Fibroblast of lung (primary cell): ENCODE results near the gene LARGE2. TPM values are rescaled to one million over a fixed set of nuclear protein-coding genes. Genes with fewer than 3 reads are reported as not detected.

Experiments
- DNase-seq, 2 donors: peaks; one replicate each; pipeline versions ENCODE4 v3.0.0 to v3.0.0-alpha.2; 2010; ENCODE audit warnings: low read depth in 2 of 2
- H2AFZ ChIP-seq: 2 replicates; pipeline ENCODE4 v1.5.1; 2012; ENCODE audit warnings: low read length, control low read depth, inconsistent platforms
- H3K27ac ChIP-seq: 2 replicates; pipeline ENCODE4 v1.5.1; 2011; ENCODE audit warnings: low read length, control low read depth; ENCODE audit not compliant: insufficient read depth
- H3K27me3 ChIP-seq: 2 replicates; pipeline ENCODE4 v1.5.1; 2011; ENCODE audit warnings: mild to moderate bottlenecking, low read length; ENCODE audit not compliant: control insufficient read depth, insufficient read depth
- H3K36me3 ChIP-seq: 2 replicates; pipeline ENCODE4 v1.5.1; 2011; ENCODE audit warnings: low read length; ENCODE audit not compliant: control insufficient read depth, insufficient read depth
- H3K4me1 ChIP-seq: 2 replicates; pipeline ENCODE4 v1.5.1; 2011; ENCODE audit warnings: low read length; ENCODE audit not compliant: control insufficient read depth, insufficient read depth; ENCODE audit errors: extremely low read depth
- H3K4me2 ChIP-seq: 2 replicates; pipeline ENCODE4 v1.5.1; 2011; ENCODE audit warnings: low read length, control low read depth; ENCODE audit not compliant: insufficient read depth; ENCODE audit errors: extremely low read depth
- H3K4me3 ChIP-seq, 4 experiments: fragments of 200-600 bp in 1 of 4; sonication (generic) in 1 of 4; replicated peaks in 1 of 4; 2 replicates each; pipeline ENCODE4 v1.5.1; 2011 to 2016; ENCODE audit warnings: low read length in 4 of 4, low read depth in 3 of 4, mild to moderate bottlenecking in 3 of 4, control low read depth in 2 of 4, inconsistent platforms in 1 of 4, mixed read lengths in 1 of 4; ENCODE audit not compliant: insufficient read depth in 1 of 4; ENCODE audit errors: control extremely low read depth in 1 of 4
- H3K79me2 ChIP-seq: 2 replicates; pipeline ENCODE4 v1.5.1; 2012; ENCODE audit warnings: mild to moderate bottlenecking, low read length, inconsistent platforms; ENCODE audit not compliant: control insufficient read depth, insufficient read depth
- H3K9ac ChIP-seq: 2 replicates; pipeline ENCODE4 v1.5.1; 2011; ENCODE audit warnings: mild to moderate bottlenecking, low read length, control low read depth; ENCODE audit not compliant: insufficient read depth
- H3K9me3 ChIP-seq: 2 replicates; pipeline ENCODE4 v1.5.1; 2012; ENCODE audit warnings: low read depth, low read length; ENCODE audit not compliant: control insufficient read depth, insufficient read depth
- H4K20me1 ChIP-seq: 2 replicates; pipeline ENCODE4 v1.5.1; 2011; ENCODE audit warnings: low read length; ENCODE audit not compliant: control insufficient read depth, insufficient read depth; ENCODE audit errors: extremely low read depth
- EZH2 ChIP-seq: IDR thresholded peaks from 2 replicates; pipeline ENCODE4 v1.5.1; 2012; ENCODE audit warnings: low read length, control low read depth, mild to moderate bottlenecking; ENCODE audit errors: missing control alignments
- polyA plus RNA-seq, 2 donors: library from polyadenylated mRNA; depleted of rRNA in 1 of 2; stranded (reverse) in 1 of 2; unstranded in 1 of 2; fragments of >200 nt; gene quantifications; 2 replicates each; pipeline ENCODE4 v1.2.1, GENCODE V29; 2011 to 2012; ENCODE audit warnings: missing spikeins in 1 of 2
- total RNA-seq: library from RNA; depleted of rRNA; stranded (reverse); fragments of >200 nt; gene quantifications from 2 replicates; pipeline ENCODE4 v1.2.1, GENCODE V29; 2014
- TF ChIP-seq, protein P1 (sequence below), 2 donors: IDR thresholded peaks in 1 of 2; conservative IDR thresholded peaks in 1 of 2; 1 replicate in 1 of 2; 2 replicates in 1 of 2; pipeline ENCODE4 v1.5.1; 2011 to 2012; ENCODE audit warnings: low read length in 2 of 2, control low read depth in 1 of 2, inconsistent platforms in 1 of 2, low read depth in 1 of 2, mild to moderate bottlenecking in 1 of 2

Gene LARGE2
- total and polyA plus RNA-seq, 2 donors (not counting 1 experiment from before 2014, with no cell fraction given), result not detected

DNA sequence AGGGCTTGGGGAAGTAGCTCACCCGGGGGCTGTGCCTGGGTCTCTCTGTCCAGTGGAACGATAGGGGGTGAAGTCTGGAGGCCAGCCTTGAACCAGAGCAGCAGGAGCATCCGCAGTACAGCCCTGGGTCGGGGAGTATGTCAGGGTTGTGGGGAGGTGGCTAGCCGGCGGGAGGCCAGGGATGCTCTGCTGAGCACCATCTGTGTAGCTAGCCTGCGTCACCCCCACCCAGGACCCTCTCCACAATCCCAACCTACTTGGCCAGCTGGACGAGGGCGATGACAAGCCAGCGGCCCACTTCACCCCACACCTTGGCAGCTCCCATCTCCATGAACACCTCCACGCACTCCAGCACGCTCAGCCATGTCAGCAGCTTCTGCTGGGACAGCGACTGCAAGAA, 7.0 kb upstream of the LARGE2 start:
- no peak for TF ChIP-seq EZH2
- TF ChIP-seq, protein P1, sequence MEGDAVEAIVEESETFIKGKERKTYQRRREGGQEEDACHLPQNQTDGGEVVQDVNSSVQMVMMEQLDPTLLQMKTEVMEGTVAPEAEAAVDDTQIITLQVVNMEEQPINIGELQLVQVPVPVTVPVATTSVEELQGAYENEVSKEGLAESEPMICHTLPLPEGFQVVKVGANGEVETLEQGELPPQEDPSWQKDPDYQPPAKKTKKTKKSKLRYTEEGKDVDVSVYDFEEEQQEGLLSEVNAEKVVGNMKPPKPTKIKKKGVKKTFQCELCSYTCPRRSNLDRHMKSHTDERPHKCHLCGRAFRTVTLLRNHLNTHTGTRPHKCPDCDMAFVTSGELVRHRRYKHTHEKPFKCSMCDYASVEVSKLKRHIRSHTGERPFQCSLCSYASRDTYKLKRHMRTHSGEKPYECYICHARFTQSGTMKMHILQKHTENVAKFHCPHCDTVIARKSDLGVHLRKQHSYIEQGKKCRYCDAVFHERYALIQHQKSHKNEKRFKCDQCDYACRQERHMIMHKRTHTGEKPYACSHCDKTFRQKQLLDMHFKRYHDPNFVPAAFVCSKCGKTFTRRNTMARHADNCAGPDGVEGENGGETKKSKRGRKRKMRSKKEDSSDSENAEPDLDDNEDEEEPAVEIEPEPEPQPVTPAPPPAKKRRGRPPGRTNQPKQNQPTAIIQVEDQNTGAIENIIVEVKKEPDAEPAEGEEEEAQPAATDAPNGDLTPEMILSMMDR (conservative IDR thresholded peaks at IDR 0.05 in 1 of 2, IDR thresholded peaks at IDR 0.05 in 1 of 2; ENCODE audit: low read depth in 1 of 2, low read length in 2 of 2), result no peak
- peaks cover 2% of the 10 kb centered on the region for H3K4me1 ChIP-seq
- no peak overlapping the region for H3K4me3 ChIP-seq
- no peak for DNase-seq
- no peaks in the 10 kb centered on the region for H4K20me1 ChIP-seq
- no peak overlapping the region for H3K27ac ChIP-seq
- H3K27me3 ChIP-seq, result no peaks in the 10 kb centered on the region
- H3K36me3 ChIP-seq, result peaks cover 24% of the 10 kb centered on the region
- H3K9me3 ChIP-seq, result no peaks in the 10 kb centered on the region
- peaks cover 18% of the 10 kb centered on the region for H3K79me2 ChIP-seq
- H3K9ac ChIP-seq, result no peak overlapping the region
- no peak overlapping the region for H2AFZ ChIP-seq
- no peak overlapping the region for H3K4me2 ChIP-seq

DNA sequence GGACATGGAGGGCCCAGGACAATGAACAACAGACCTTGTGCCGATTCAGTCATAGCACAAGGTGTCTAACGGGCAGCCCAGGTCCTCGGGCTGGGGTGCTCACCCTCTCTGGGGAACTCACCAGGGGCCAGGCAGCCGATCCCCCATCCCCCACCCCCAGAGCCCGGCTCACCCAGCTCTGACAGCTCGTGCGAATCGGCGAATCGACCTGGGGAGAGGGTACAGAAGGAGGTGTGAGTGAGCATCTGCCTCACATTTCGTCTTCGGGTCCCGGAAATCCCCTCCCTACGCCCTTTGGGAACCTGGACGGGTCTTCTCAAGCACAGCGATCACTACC, 5.2 kb upstream of the LARGE2 start:
- peaks cover 18% of the 10 kb centered on the region for H3K79me2 ChIP-seq
- DNase-seq, result no peak
- peak overlapping the region; percentile 94 for H3K27ac ChIP-seq
- TF ChIP-seq, protein P1 (conservative IDR thresholded peaks at IDR 0.05 in 1 of 2, IDR thresholded peaks at IDR 0.05 in 1 of 2; ENCODE audit: low read depth in 1 of 2, low read length in 2 of 2), result no peak
- no peak for TF ChIP-seq EZH2
- peak overlapping the region; percentile 63 for H2AFZ ChIP-seq
- H3K4me3 ChIP-seq, result peak overlapping the region; percentile 83 to 100 (median 96)
- H4K20me1 ChIP-seq, result no peaks in the 10 kb centered on the region
- H3K9me3 ChIP-seq, result no peaks in the 10 kb centered on the region
- peak overlapping the region; percentile 76 for H3K4me2 ChIP-seq
- peaks cover 2% of the 10 kb centered on the region for H3K4me1 ChIP-seq
- peak overlapping the region; percentile 95 for H3K9ac ChIP-seq
- H3K27me3 ChIP-seq, result peaks cover 12% of the 10 kb centered on the region
- H3K36me3 ChIP-seq, result peaks cover 17% of the 10 kb centered on the region

- TF ChIP-seq, protein P1 (conservative IDR thresholded peaks at IDR 0.05 in 1 of 2, IDR thresholded peaks at IDR 0.05 in 1 of 2; ENCODE audit: low read depth in 1 of 2, low read length in 2 of 2), result no peak
- TF ChIP-seq EZH2, result no peak
- H3K9me3 ChIP-seq, result no peaks in the 10 kb centered on the region
- DNase-seq, result peak; percentile 100
- H3K4me2 ChIP-seq, result peak within 1 kb of the TSS; percentile 96
- H3K27ac ChIP-seq, result peak within 1 kb of the TSS; percentile 94
- H3K9ac ChIP-seq, result peak within 1 kb of the TSS; percentile 95
- H3K27me3 ChIP-seq, result peaks cover 15% of the 10 kb centered on the region
- peaks cover 17% of the 10 kb centered on the region for H3K36me3 ChIP-seq
- H3K4me3 ChIP-seq, result peak within 1 kb of the TSS; percentile 83 to 100 (median 96)
- H4K20me1 ChIP-seq, result no peaks in the 10 kb centered on the region
- H2AFZ ChIP-seq, result peak within 1 kb of the TSS; percentile 82
- peaks cover 2% of the 10 kb centered on the region for H3K4me1 ChIP-seq
- H3K79me2 ChIP-seq, result peaks cover 18% of the 10 kb centered on the region
These were observed 4.7 kb upstream of the LARGE2 start, which contains the start of gene PEX16 for GRCh38 chr11:45917623-45918330. TSS of gene PEX16 (minus strand) at chr11:45917877. CDS start at chr11:45917811, 66 bp downstream.
